GM19193 (cell line): Measurements from ENCODE around the gene MAPK4.

Experiments used
- POLR2A ChIP-seq: IDR thresholded peaks from 4 replicates; pipeline ENCODE4 v1.6.1; 2011; ENCODE audit not compliant: insufficient read depth, insufficient read length; ENCODE audit errors: extremely low read depth

Gene MAPK4

DNA sequence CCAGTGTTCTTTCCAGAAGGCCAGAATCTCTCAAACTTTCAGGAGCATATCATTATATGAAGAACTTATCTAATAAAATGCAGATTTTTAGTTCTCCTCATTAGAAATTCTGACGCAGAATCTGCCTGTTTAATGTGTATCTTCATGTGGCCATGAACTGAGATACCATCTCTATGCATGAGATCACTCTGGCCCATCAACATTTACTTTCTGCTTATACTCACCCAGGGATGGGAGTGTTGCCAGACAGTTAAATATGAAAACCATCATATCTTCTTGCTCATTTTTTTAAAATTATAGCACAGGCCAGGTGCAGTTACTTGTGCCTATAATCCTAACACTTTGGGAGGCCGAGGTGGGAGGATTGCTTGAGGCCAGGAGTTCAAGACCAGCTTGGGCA, 60.4 kb downstream of the MAPK4 start:
- TF ChIP-seq POLR2A = no peak

- TF ChIP-seq POLR2A = no peak
Observed at GRCh38 chr18:50621366-50621765, 61.5 kb downstream of the MAPK4 start.

- TF ChIP-seq POLR2A = no peak
Observed at GRCh38 chr18:50622320-50622719, 62.4 kb downstream of the MAPK4 start.

- TF ChIP-seq POLR2A = no peak
Observed at GRCh38 chr18:50622865-50623393, 63.0 kb downstream of the MAPK4 start.

DNA sequence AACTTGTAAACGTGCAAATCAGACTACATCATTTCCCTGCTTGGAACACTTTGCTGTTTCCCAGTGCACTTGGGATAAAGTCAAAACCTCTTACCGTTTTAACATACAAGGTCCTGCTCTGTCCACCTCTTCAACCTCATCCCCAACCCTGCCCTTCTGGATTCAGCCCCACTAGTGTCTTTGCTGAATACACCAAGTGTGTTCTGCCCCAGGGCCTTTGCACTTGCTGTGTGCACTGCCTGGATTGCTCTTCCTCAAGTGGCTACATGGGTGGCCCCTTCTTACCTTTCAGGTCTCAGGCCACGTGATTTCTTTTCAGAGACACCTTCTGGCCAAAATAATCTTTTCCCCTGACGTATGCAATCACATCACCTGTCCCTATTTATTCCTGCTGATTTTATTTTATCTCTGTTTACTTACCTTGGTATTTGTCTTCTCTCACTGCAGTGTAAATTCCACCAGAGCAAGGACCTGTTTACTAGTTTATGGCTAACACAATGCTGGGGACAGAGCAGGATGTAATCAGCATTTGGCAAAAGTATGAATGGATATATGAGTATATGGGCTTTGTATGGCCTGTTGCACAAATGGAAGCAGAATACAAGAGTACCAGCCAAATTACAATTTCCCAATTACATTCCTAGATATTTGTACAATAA, 63.9 kb downstream of the MAPK4 start:
- no peak for TF ChIP-seq POLR2A

DNA sequence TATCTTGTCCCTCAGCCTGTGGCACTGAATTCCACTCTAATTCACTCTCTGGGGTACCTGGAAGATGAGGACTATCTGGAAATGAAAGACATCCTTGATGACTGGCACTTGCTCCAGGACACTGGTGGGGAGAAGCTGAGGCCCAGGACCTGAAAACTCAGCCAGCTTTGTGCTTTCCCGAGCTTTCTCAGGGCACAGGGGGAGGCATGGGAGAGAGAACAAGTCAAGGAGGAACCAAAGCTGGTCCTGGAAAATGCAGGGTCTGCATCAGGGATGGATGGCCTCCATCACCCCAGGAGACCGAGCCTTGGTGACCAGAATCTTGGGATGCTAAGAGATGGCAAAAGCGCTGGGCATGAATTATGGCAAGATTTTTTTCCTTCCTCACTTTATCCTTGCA, 65.1 kb downstream of the MAPK4 start:
- TF ChIP-seq POLR2A = no peak

DNA sequence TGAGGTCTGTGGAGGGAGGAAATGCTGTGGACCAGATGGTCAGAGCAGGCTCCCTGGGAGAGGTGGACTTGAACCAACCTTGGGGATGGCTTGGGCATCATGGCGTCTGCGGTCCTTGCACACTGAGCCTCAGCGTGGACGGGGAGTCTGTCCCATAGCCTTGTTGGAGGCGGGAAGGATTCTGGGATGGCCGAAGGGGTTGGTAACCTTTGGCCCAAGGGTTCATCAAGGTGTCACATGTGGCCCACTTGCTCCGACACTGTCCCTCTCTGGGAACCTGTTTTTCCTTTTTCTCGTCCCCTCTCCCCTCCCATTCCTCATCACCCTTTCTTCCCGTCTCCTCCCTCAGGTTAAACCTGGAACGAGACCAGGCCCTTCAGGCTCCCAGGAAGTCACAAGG, 66.4 kb downstream of the MAPK4 start:
- TF ChIP-seq POLR2A = no peak

GRCh38 chr18:50627594-50628532, 68.0 kb downstream of the MAPK4 start:
- no peak for TF ChIP-seq POLR2A

GRCh38 chr18:50628533-50628905, 68.6 kb downstream of the MAPK4 start:
- no peak for TF ChIP-seq POLR2A

- TF ChIP-seq POLR2A = no peak
Observed at GRCh38 chr18:50629148-50629631, 69.3 kb downstream of the MAPK4 start.

GRCh38 chr18:50630895-50631294, 71.0 kb downstream of the MAPK4 start:
- no peak for TF ChIP-seq POLR2A

DNA sequence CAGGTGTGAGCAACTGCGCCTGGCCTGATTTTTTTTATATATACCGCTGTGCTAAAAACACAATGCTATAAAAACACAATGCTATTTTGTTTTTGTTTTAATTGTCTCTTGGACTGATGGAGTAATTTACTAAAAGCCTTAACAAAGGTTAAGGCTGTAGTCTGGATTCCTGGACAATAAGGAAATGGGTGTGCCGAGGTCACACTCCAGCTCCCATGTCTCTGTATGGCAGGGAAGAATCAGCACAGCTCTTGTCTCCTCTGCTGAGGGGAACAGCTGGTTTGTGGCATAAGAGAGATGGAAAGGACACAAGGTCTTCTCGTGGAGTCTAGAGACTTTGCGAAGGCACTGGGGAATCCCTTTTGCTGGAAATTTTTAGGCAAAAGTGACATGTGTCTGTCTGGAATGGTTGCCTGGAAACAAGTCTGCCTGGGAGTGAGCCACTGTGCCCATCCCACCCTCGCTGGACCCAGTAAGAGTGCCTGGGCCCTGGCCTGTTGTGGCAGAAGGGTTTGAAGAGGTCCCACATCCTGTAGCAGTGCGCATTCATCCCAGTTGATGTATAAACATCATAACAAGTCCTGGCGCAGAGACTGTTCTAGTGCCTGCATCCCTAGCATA, 73.1 kb downstream of the MAPK4 start:
- no peak for TF ChIP-seq POLR2A

GRCh38 chr18:50633992-50634391, 74.1 kb downstream of the MAPK4 start:
- TF ChIP-seq POLR2A = no peak

GRCh38 chr18:50636366-50637057, 76.6 kb downstream of the MAPK4 start:
- TF ChIP-seq POLR2A = no peak
